Measurements from ENCODE around the gene MRAS. TPM values are rescaled to one million over a fixed set of nuclear protein-coding genes. Genes with fewer than 3 reads are reported as not detected.

The MRAS gene
- total RNA-seq, 1 donor from 2014 or later, result not detected

- Mint-ChIP-seq H3K4me1 (peaks cover 6% of the 10 kb centered on the region), H3K4me3 (no peak overlapping the region), H3K27ac (no peak overlapping the region), H3K27me3 (peaks cover 41% of the 10 kb centered on the region), H3K9me3 (no peaks in the 10 kb centered on the region), H3K36me3 (ENCODE audit: low read depth) (peaks cover 2% of the 10 kb centered on the region)
- intact Hi-C loops (cut with micrococcal nuclease), result no loop called here
- no peak for DNase-seq
These were observed 2.8 kb downstream of the MRAS start for GRCh38 chr3:138351151-138351550.

- intact Hi-C loops (cut with micrococcal nuclease), result no loop called here
- Mint-ChIP-seq H3K4me1 (peaks cover 6% of the 10 kb centered on the region), H3K9me3 (no peaks in the 10 kb centered on the region), H3K36me3 (ENCODE audit: low read depth) (peaks cover 2% of the 10 kb centered on the region), H3K27ac (no peak overlapping the region), H3K4me3 (no peak overlapping the region), H3K27me3 (peaks cover 32% of the 10 kb centered on the region)
- DNase-seq, result no peak
These were observed 3.7 kb downstream of the MRAS start for GRCh38 chr3:138351916-138352550.

GRCh38 chr3:138354376-138354775 is 6.0 kb downstream of the MRAS start:
- H3K9me3 Mint-ChIP-seq, result no peaks in the 10 kb centered on the region
- H3K36me3 Mint-ChIP-seq (ENCODE audit: low read depth), result no peaks in the 10 kb centered on the region
- H3K27ac Mint-ChIP-seq, result no peak overlapping the region
- intact Hi-C loops (cut with micrococcal nuclease), result no loop called here
- no peak for DNase-seq
- H3K4me3 Mint-ChIP-seq, result no peak overlapping the region
- H3K27me3 Mint-ChIP-seq, result peaks cover 17% of the 10 kb centered on the region
- peaks cover 1% of the 10 kb centered on the region for H3K4me1 Mint-ChIP-seq

- no peak for DNase-seq
- no peaks in the 10 kb centered on the region for H3K4me1 Mint-ChIP-seq
- H3K9me3 Mint-ChIP-seq, result no peaks in the 10 kb centered on the region
- no peaks in the 10 kb centered on the region for H3K36me3 Mint-ChIP-seq (ENCODE audit: low read depth)
- H3K27ac Mint-ChIP-seq, result no peak overlapping the region
- H3K27me3 Mint-ChIP-seq, result peaks cover 13% of the 10 kb centered on the region
- H3K4me3 Mint-ChIP-seq, result no peak overlapping the region
- intact Hi-C loops (cut with micrococcal nuclease), result no loop called here
These were observed 6.7 kb downstream of the MRAS start for GRCh38 chr3:138355071-138355470.

GRCh38 chr3:138356730-138357405 is 8.5 kb downstream of the MRAS start:
- Mint-ChIP-seq H3K4me3 (no peak overlapping the region), H3K27ac (no peak overlapping the region)

GRCh38 chr3:138359148-138359918 is 11.0 kb downstream of the MRAS start:
- no peaks in the 10 kb centered on the region for H3K27me3 Mint-ChIP-seq
- no peak overlapping the region for H3K27ac Mint-ChIP-seq
- H3K9me3 Mint-ChIP-seq, result no peaks in the 10 kb centered on the region
- no peaks in the 10 kb centered on the region for H3K36me3 Mint-ChIP-seq (ENCODE audit: low read depth)
- intact Hi-C loops (cut with micrococcal nuclease), result no loop called here
- H3K4me1 Mint-ChIP-seq, result no peaks in the 10 kb centered on the region
- no peak for DNase-seq
- H3K4me3 Mint-ChIP-seq, result no peak overlapping the region

More at GRCh38 chr3:138356730-138357405, 8.5 kb downstream of the MRAS start:
- H3K4me1 Mint-ChIP-seq, result no peaks in the 10 kb centered on the region
- H3K36me3 Mint-ChIP-seq (ENCODE audit: low read depth), result no peaks in the 10 kb centered on the region
- peaks cover 8% of the 10 kb centered on the region for H3K27me3 Mint-ChIP-seq
- DNase-seq, result no peak
- intact Hi-C loops (cut with micrococcal nuclease), result no loop called here
- H3K9me3 Mint-ChIP-seq, result no peaks in the 10 kb centered on the region

GRCh38 chr3:138359919-138360868 is 11.8 kb downstream of the MRAS start:
- no peak overlapping the region for H3K4me3 Mint-ChIP-seq
- no peak for DNase-seq
- no peaks in the 10 kb centered on the region for H3K4me1 Mint-ChIP-seq
- intact Hi-C loops (cut with micrococcal nuclease), result no loop called here
- no peak overlapping the region for H3K27ac Mint-ChIP-seq
- peaks cover 3% of the 10 kb centered on the region for H3K27me3 Mint-ChIP-seq
- H3K9me3 Mint-ChIP-seq, result no peaks in the 10 kb centered on the region
- H3K36me3 Mint-ChIP-seq (ENCODE audit: low read depth), result no peaks in the 10 kb centered on the region

GRCh38 chr3:138360869-138361525 is 12.6 kb downstream of the MRAS start:
- Mint-ChIP-seq H3K9me3 (no peaks in the 10 kb centered on the region), H3K36me3 (ENCODE audit: low read depth) (no peaks in the 10 kb centered on the region)
- intact Hi-C loops (cut with micrococcal nuclease), result no loop called here

GRCh38 chr3:138361561-138361971 is 13.2 kb downstream of the MRAS start:
- Mint-ChIP-seq H3K4me1 (no peaks in the 10 kb centered on the region), H3K9me3 (no peaks in the 10 kb centered on the region), H3K27ac (no peak overlapping the region), H3K27me3 (peaks cover 3% of the 10 kb centered on the region), H3K36me3 (ENCODE audit: low read depth) (no peaks in the 10 kb centered on the region), H3K4me3 (no peak overlapping the region)
- no peak for DNase-seq
- intact Hi-C loops (cut with micrococcal nuclease), result no loop called here

More at GRCh38 chr3:138360869-138361525, 12.6 kb downstream of the MRAS start:
- DNase-seq, result no peak
- Mint-ChIP-seq H3K4me3 (no peak overlapping the region), H3K27me3 (peaks cover 3% of the 10 kb centered on the region), H3K4me1 (no peaks in the 10 kb centered on the region), H3K27ac (no peak overlapping the region)

GRCh38 chr3:138362538-138362937 is 14.2 kb downstream of the MRAS start:
- no peaks in the 10 kb centered on the region for H3K36me3 Mint-ChIP-seq (ENCODE audit: low read depth)
- H3K9me3 Mint-ChIP-seq, result no peaks in the 10 kb centered on the region
- intact Hi-C loops (cut with micrococcal nuclease), result no loop called here
- H3K27me3 Mint-ChIP-seq, result peaks cover 3% of the 10 kb centered on the region
- H3K4me3 Mint-ChIP-seq, result no peak overlapping the region
- H3K27ac Mint-ChIP-seq, result no peak overlapping the region
- H3K4me1 Mint-ChIP-seq, result no peaks in the 10 kb centered on the region
- no peak for DNase-seq

GRCh38 chr3:138363322-138363721 is 14.9 kb downstream of the MRAS start:
- intact Hi-C loops (cut with micrococcal nuclease), result no loop called here
- Mint-ChIP-seq H3K4me3 (no peak overlapping the region), H3K4me1 (no peaks in the 10 kb centered on the region), H3K9me3 (no peaks in the 10 kb centered on the region), H3K36me3 (ENCODE audit: low read depth) (no peaks in the 10 kb centered on the region), H3K27me3 (peaks cover 3% of the 10 kb centered on the region), H3K27ac (no peak overlapping the region)
- DNase-seq, result no peak

GRCh38 chr3:138364356-138365252 is 16.2 kb downstream of the MRAS start:
- Mint-ChIP-seq H3K27ac (no peak overlapping the region), H3K27me3 (peaks cover 3% of the 10 kb centered on the region), H3K36me3 (ENCODE audit: low read depth) (no peaks in the 10 kb centered on the region), H3K4me1 (no peaks in the 10 kb centered on the region), H3K9me3 (no peaks in the 10 kb centered on the region), H3K4me3 (no peak overlapping the region)
- intact Hi-C loops (cut with micrococcal nuclease), result no loop called here
- DNase-seq, result no peak
